Glomerular endothelial cell (primary cell): ENCODE measurements around the gene GPR45. TPM values are rescaled to one million over a fixed set of nuclear protein-coding genes. Genes with fewer than 3 reads are reported as not detected.

ENCODE experiments used
- DNase-seq: peaks from one replicate; pipeline ENCODE4 v3.0.0-alpha.2; 2011; ENCODE audit warnings: low read depth, low spot score; ENCODE audit errors: extremely low read depth
- total RNA-seq: library from RNA; depleted of rRNA; stranded (reverse); fragments of >200 nt; gene quantifications from 2 replicates; pipeline ENCODE4 v1.2.3, GENCODE V29; 2015

The GPR45 gene
- total RNA-seq, 1 donor from 2014 or later, result not detected

DNA sequence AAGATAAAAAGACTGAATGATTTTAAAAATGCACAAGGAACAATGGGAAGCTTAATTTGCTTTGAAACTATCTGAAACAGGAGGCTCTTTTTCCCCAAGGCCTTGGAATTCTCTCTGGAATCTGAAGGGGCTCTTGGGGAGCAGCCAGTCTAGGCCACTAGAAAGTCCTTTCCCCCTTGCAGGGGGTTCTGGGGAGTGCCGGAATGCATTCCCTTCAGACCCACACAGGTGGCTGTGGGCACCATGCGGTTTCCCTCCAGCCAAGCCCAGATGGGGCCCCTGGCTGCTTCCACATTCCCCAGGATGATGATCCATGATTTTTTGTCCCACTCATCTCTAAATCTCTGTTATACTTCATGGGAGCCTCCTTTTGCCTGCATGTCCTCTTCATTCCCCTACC is 10.7 kb downstream of the GPR45 start:
- no peak for DNase-seq

DNA sequence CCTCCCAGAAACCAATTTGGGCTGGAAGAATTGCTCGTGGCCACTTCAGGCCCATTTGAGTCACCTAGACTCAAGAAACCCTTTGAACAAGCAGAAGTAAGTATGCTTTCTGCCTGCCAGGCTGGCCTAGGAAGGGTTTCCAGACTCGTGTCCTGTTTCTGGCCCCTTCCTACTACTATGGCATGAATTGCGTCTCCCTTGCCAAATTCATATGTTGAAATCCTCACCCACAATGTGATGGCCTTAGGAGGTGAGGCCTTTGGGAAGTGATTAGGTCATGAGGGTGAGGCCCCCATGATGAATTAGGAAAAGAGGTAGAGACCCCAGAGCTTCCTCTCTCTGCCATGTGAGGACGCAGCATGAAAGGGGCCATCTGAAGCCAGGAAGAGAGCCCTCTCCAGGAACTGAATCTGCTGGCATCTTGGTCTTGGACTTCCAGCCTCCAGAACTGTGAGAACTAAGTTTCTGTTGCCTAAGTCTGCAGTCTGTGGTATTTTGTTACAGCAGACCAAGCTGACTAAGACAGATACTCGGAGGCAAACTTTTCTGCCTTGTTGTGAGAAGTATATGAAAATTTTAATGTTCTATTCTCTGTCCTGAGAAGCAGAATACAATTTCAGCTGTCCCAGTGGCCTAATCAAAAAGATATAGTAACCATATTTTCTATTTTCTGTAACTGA is 13.1 kb downstream of the GPR45 start:
- no peak for DNase-seq

- DNase-seq, result no peak
Observed at GRCh38 chr2:105255979-105256378, 14.4 kb downstream of the GPR45 start.

- no peak for DNase-seq
Observed at GRCh38 chr2:105256431-105257047, 15.0 kb downstream of the GPR45 start.

DNA sequence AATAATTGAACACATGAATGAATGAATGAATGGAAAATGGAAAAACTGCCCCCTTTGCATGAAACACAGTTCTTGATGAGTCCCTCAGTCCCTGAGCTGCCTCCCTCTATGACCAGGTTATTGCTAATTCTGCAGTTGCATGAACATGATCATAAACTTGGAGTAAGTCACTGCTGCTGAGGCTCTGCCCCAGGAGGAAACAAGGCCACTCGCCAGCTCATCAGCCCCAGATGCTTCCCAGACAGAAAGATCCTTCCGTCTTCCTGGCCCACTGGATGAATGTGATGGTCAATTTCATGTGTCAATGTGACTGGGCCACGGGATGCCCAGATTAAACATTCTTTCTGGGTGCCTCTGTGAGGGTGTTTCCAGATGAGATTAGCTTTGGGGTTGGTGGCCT is 16.4 kb downstream of the GPR45 start:
- DNase-seq, result no peak

GRCh38 chr2:105258835-105259350 is 17.4 kb downstream of the GPR45 start:
- DNase-seq, result no peak

GRCh38 chr2:105261061-105261460 is 19.5 kb downstream of the GPR45 start:
- no peak for DNase-seq

- no peak for DNase-seq
Observed at GRCh38 chr2:105262651-105263091, 21.1 kb downstream of the GPR45 start.

DNA sequence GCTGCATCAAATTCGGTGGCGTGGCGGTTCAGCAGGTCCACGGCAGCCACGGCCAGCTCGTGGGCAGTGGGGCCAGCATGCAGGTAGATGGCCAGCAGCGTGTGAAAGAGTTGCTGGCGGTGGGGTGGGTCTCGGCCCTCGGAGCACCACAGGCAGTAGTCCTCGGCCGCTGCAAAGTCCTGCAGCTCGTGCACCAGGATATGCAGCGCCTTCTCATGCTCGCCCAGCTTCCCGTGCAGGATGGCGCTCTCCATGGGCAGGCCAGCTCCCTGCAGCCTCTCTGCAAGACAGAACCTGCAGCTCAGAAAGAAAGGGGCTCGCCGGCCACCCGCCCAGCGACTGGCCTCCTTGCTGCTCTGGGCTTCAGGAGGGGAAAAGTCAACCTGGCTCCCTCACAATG is 27.9 kb downstream of the GPR45 start:
- DNase-seq, result no peak

DNA sequence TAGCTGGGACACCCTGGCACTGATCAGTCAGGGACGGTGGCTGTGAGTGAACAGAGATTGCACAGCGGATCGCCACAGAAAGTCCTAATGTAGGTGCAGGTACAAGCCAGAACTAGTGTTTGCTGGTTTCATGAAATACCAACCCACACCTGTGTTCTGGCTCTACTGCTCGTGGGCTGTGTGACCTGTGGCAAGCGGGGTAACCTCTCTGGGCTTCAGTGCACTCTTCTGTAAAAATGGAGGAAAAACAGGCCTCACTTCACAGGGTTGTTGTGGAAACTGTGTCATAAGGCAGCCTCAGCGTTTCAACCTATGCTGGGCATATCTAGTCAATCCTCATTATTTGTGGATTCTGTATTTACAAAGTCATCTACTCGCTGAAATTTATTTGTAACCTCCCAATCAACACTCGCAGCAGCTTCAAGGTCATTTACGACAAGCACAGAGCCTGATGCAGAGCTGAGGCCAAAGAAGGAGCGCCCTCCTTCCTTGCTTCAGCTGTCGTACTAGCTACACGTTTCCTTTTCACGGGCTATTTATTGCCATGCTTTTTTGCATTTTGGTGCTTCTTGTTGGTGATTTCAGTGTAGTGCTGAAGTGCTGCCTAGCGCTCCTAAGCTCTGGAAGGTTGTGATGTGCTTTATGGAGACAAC is 30.0 kb downstream of the GPR45 start:
- DNase-seq, result no peak

DNA sequence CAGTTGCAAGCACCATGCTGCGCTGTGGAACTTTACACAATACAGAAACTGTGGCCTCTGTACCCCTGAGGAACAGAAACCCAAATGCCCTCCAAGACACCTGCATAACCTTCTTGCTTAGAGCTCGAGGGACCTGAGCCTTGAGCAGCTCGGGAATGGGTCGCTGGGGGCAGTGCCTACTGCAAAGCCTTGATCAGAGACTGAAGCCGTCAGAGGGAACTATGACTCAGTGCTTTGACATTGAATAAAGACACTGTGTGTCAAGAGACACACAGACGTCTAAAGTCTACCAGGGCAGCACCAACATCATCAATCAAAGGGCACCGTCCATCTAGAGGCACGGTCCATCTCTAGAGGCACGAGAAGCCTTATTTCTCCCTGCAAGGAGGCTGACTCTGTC is 30.6 kb downstream of the GPR45 start:
- no peak for DNase-seq

DNA sequence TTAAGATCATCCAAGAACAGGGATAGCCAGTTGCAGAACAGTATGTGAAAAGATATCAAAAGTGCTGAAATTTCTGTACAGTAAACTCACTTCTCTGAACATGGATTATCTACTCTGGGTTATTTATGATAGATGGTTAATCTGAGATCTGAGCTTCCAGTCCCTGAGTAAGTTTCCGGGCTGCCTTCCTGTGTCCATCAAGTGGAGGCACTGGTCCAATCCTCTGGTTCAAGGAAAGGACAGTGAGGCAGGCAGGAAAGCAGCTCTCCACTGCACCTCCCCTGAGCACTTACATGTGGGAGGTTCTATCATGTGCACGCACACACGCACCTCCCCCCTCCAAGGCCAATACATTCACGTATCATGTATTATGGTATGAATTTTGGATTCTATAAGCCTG is 32.5 kb downstream of the GPR45 start:
- peak; percentile 39 for DNase-seq

- DNase-seq, result no peak
Observed at GRCh38 chr2:105278654-105279053, 37.1 kb downstream of the GPR45 start.

DNA sequence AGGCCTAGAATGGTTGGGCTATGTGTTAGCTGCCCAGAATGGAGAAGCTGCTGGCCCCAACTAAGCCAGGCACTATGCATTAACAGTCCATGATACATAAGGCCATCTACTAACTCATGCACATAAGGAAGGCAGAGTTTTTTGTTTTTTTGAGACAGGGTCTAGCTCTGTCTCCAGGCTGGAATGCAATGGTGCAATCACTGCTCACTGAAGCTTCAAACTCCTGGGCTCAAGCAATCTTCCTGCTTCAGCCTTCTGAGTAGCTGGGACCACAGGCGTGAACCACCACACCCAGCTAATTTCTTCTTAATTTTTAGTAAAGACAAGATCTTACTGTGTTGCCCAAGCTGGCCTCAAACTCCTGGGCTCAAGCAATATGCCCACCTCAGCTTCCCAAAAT is 37.6 kb downstream of the GPR45 start:
- no peak for DNase-seq

GRCh38 chr2:105280281-105280680 is 38.7 kb downstream of the GPR45 start:
- DNase-seq, result no peak

DNA sequence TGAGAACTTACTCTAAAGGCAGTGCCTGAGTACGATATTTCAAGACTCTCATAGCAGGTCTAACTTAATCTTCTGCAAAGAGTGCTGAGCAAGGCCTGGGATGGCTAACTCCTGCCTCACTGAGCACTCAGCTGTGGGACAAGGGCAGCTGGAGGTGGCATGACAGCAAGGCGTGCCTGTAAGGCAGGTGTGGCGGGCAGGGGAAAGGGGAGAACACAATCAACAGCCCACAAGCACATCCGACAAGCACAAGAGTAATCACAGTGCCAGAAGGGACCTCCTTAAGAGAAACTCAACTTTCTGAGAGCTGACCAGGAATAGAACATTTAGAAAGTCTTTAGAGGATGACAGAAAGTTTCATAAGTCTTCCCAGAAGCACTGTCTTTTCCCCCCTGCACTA is 42.0 kb downstream of the GPR45 start:
- DNase-seq, result no peak

GRCh38 chr2:105287692-105288091 is 46.1 kb downstream of the GPR45 start:
- DNase-seq, result peak; percentile 22

DNA sequence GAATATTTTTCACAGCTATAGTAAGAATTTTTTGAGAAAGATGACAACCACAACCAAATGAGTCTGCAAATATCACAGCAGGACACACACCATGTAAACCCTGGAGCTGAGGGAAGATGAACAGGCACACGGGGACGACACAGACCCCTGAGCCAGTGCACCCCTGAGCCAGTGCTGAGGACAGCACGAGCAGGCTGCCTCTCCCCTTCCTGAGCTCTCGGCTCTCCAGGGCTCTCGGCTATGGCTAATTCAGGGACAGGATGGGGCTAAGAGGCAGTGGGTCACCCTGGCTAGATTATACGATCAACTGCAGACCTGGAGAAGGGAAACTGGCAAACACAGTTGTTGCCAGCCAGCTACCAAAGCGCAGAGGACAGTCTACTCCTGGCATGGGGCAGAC is 46.6 kb downstream of the GPR45 start:
- DNase-seq, result no peak

DNA sequence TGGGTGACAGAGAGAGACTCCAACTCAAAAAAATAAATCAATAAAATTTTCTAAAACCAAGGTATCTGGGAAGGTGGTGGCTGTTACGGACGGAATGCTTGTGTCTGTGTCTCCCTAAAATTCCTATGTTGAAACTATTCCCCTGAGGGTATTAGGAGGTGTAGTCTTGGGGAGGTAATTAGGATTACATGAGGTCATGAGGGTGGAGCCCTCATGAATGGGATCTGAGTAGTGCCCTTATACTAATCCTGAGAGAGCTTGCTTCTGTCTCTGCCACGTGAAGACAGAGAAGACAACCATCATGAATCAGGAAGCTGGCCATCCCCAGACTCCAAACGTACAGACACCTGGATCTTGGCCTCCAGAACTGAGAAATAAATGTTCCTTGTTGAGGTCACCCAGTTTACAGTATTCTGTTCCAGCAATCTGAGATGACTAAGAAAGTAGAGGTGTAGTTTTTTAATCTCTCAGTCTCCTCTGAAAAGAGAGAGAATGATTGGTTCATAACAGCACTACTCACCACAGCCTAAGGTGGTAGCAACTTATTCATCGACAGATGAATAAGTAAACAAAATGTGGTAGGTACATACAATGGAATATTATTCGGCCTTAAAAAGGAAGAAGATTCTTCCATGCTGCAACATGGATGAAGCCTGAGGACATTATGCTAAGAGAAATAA is 49.6 kb downstream of the GPR45 start:
- no peak for DNase-seq

- no peak for DNase-seq
Observed at GRCh38 chr2:105291981-105292380, 50.4 kb downstream of the GPR45 start.
